ENCODE results near the gene FOXN3. TPM values are rescaled to one million over a fixed set of nuclear protein-coding genes. Genes with fewer than 3 reads are reported as not detected.
A peak's percentile ranks its signal among the peaks of the same experiment; 100 is the strongest.

Gene FOXN3
- total RNA-seq, 4 donors from 2014 or later: 129 to 213 (median 163) TPM

DNA sequence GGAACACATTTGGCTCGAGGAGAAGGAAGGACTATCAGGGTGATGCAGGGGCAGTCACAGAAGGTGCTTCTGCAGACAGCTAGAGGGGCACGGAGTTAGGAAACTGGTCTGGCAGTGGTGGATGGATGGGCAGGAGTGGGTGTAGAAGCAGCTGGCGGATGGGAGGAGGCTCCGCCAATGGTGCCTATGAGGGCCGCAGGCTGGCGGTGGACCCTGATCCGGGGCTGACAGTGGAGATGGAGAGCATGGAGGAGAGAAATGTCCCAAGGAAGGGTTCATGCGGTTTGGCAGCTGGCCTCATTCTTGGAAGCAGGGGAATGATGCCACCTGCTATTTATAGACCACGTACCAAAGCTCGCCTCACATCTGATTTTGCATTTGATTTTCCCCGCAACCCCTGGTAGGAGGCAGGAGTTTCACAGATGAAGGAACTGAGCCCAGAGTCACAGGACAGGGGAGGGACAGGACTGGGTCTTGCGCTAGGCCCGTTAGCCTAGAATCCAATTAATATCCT lies 237.1 kb downstream of the FOXN3 start:
- Histone ChIP-seq H3K36me3 (peaks cover 0 to 17% (median 0%) of the 10 kb centered on the region in 3 donors), H3K27ac (peak overlapping the region in 2 of 4 donors; percentile 31 to 43), H3K4me1 (peaks cover 0 to 21% (median 0%) of the 10 kb centered on the region in 4 donors), H3K9me3 (no peaks in the 10 kb centered on the region), H3K4me3 (no peak overlapping the region), H3K27me3 (no peaks in the 10 kb centered on the region)
- TF ChIP-seq POLR2A (IDR thresholded peaks at IDR 0.05): no peak
- TF ChIP-seq, protein P1, sequence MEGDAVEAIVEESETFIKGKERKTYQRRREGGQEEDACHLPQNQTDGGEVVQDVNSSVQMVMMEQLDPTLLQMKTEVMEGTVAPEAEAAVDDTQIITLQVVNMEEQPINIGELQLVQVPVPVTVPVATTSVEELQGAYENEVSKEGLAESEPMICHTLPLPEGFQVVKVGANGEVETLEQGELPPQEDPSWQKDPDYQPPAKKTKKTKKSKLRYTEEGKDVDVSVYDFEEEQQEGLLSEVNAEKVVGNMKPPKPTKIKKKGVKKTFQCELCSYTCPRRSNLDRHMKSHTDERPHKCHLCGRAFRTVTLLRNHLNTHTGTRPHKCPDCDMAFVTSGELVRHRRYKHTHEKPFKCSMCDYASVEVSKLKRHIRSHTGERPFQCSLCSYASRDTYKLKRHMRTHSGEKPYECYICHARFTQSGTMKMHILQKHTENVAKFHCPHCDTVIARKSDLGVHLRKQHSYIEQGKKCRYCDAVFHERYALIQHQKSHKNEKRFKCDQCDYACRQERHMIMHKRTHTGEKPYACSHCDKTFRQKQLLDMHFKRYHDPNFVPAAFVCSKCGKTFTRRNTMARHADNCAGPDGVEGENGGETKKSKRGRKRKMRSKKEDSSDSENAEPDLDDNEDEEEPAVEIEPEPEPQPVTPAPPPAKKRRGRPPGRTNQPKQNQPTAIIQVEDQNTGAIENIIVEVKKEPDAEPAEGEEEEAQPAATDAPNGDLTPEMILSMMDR (IDR thresholded peaks at IDR 0.05): no peak
- DNase-seq: no peak

DNA sequence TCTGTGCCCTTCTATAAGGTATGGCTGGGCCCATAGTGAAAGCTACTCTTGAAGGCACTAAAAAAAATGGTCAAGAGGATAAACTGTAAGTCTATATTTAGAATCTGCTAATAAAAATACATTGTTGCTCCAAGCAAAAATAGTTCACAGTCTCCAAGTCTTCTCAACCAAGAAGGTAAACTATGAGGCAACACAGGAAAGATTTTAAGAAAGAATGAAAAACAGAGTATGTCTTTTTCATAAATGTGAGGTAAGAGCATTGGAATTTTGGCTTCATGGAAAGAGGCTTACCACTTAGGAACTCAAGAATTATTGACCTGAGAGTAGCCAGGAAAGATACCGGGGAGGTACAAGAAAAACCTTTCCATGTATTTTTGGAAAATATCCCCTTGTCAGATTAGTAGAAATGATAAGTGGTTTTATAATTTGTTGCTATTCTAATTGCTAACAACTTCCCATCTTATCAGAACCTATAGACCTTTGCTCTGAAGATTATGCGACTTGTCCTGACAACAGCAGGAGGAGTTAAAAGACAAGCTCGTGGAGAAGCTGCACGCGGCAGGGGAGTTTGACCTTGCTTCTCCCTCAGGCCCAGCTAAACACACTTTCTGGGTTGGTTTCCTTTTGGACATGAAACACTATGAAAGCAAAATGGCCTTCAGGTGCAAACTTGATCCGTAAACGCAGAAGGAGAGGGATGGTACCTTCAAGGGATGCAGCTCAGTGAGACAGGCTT lies 238.1 kb downstream of the FOXN3 start:
- no peaks in the 10 kb centered on the region for H3K27me3 ChIP-seq
- DNase-seq: no peak
- H3K4me1 ChIP-seq: peaks cover 0 to 21% (median 0%) of the 10 kb centered on the region in 4 donors
- H3K27ac ChIP-seq: peak overlapping the region in 2 of 4 donors; percentile 31 to 43
- peaks cover 0 to 12% (median 0%) of the 10 kb centered on the region in 3 donors for H3K36me3 ChIP-seq
- no peaks in the 10 kb centered on the region for H3K9me3 ChIP-seq
- TF ChIP-seq, protein P1 (IDR thresholded peaks at IDR 0.05): no peak
- TF ChIP-seq POLR2A (IDR thresholded peaks at IDR 0.05): no peak
- no peak overlapping the region for H3K4me3 ChIP-seq

DNA sequence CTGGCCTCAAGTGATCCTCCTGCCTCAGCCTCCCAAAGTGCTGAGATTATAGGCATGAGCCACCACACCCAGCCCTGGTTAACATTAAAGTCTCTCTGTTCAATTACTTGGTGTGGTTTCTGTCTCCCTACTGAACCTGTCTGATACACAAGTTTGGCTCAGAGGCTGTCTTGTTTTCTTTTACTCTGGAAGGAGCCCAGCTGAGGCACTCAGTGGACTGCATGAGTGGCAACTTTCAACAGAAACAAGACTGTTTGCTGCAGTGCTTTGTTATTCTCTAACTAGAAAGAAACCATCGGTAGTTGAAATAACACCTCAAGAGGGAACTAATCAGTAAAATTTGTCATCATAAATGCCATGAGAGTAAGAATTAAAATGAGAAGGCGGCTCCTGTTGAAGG lies 238.7 kb downstream of the FOXN3 start:
- TF ChIP-seq, protein P1 (IDR thresholded peaks at IDR 0.05): no peak
- no peak for TF ChIP-seq POLR2A (IDR thresholded peaks at IDR 0.05)
- Histone ChIP-seq H3K27ac (peak overlapping the region in 2 of 4 donors; percentile 31 to 43), H3K9me3 (no peaks in the 10 kb centered on the region), H3K36me3 (peaks cover 0 to 12% (median 0%) of the 10 kb centered on the region in 3 donors), H3K27me3 (no peaks in the 10 kb centered on the region), H3K4me1 (peaks cover 0 to 21% (median 0%) of the 10 kb centered on the region in 4 donors), H3K4me3 (no peak overlapping the region)
- DNase-seq: no peak

GRCh38 chr14:89175881-89176799 lies 240.9 kb downstream of the FOXN3 start:
- H3K9me3 ChIP-seq: peaks cover 0 to 6% (median 0%) of the 10 kb centered on the region in 4 donors
- peaks cover 0 to 21% (median 0%) of the 10 kb centered on the region in 4 donors for H3K4me1 ChIP-seq
- TF ChIP-seq, protein P1 (IDR thresholded peaks at IDR 0.05): no peak
- TF ChIP-seq POLR2A (IDR thresholded peaks at IDR 0.05): no peak
- no peaks in the 10 kb centered on the region for H3K27me3 ChIP-seq
- DNase-seq: no peak
- H3K36me3 ChIP-seq: peaks cover 0 to 19% (median 0%) of the 10 kb centered on the region in 3 donors
- H3K27ac ChIP-seq: no peak overlapping the region
- no peak overlapping the region for H3K4me3 ChIP-seq

DNA sequence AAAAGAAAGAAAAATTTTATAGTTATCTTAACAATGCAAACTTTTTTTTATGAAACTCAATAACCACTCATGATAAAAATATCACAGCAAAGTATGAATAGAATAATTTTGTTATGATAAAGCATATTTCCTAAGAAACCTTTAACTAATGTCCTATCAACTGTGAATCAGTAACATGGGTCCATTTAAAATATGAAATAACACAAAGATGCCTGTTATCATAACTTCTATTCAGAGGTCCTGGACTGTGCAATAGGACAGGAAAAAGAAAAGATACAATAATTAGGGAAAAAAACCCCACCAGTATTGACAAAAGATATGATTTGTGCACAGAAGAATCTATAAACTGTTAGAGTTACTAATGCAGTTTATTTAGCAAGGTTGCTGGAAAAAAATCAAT lies 245.4 kb downstream of the FOXN3 start:
- Histone ChIP-seq H3K27ac (no peak overlapping the region), H3K27me3 (no peaks in the 10 kb centered on the region), H3K9me3 (peaks cover 0 to 6% (median 0%) of the 10 kb centered on the region in 4 donors), H3K4me3 (no peak overlapping the region), H3K36me3 (peaks cover 0 to 18% (median 0%) of the 10 kb centered on the region in 3 donors), H3K4me1 (peaks cover 0 to 7% (median 0%) of the 10 kb centered on the region in 4 donors)
- no peak for DNase-seq
- TF ChIP-seq, protein P1 (IDR thresholded peaks at IDR 0.05): no peak
- no peak for TF ChIP-seq POLR2A (IDR thresholded peaks at IDR 0.05)
